ENCODE results near the gene DHX40.

- TF ChIP-seq CTCF (IDR thresholded peaks at IDR 0.05; ENCODE audit: insufficient read depth, low read length) (no peak), POLR2AphosphoS5 (IDR thresholded peaks at IDR 0.05; ENCODE audit: low read depth) (no peak), SPI1 (IDR thresholded peaks at IDR 0.05; ENCODE audit: borderline replicate concordance, low read depth) (no peak), REST (IDR thresholded peaks at IDR 0.05; ENCODE audit: insufficient replicate concordance, low read depth) (no peak), GABPA (IDR thresholded peaks at IDR 0.05; ENCODE audit: low read depth) (no peak)
Observed at GRCh38 chr17:59620518-59621259, 55.3 kb downstream of the DHX40 start.

Data from HL-60 (cell line).